ENCODE results near the gene HOXA2. TPM values are rescaled to one million over a fixed set of nuclear protein-coding genes. Genes with fewer than 3 reads are reported as not detected.

Gene HOXA2
- total RNA-seq, 4 donors from 2014 or later, result 0.39 to 2.5 (median 1.8) TPM

GRCh38 chr7:27128034-27128433 is 25.6 kb upstream of the HOXA2 start:
- intact Hi-C loops (cut with DNase I; ENCODE audit: low total_unique reads), result no loop called here
- peak in 1 of 2 donors; percentile 42 for DNase-seq (ENCODE audit: low spot score in 2 of 2)
- H3K4me3 ChIP-seq (ENCODE audit: low read depth, poor library complexity, severe bottlenecking), result no peak overlapping the region
- 67 to 68% methylated on average over 2 of the region's 2 CpGs for WGBS, 2 donors
- TF ChIP-seq CTCF (IDR thresholded peaks at IDR 0.05) (no peak), POLR2A (IDR thresholded peaks at IDR 0.05) (no peak)

- no peak for DNase-seq (ENCODE audit: low spot score in 2 of 2)
- no peak for TF ChIP-seq CTCF (IDR thresholded peaks at IDR 0.05)
- TF ChIP-seq POLR2A (IDR thresholded peaks at IDR 0.05), result no peak
These were observed 24.3 kb upstream of the HOXA2 start for GRCh38 chr7:27126596-27127327.

GRCh38 chr7:27125986-27126394 is 23.5 kb upstream of the HOXA2 start:
- intact Hi-C loops (cut with DNase I; ENCODE audit: low total_unique reads), result no loop called here
- 80 to 81% methylated on average over 5 of the region's 5 CpGs for WGBS, 2 donors
- no peak overlapping the region for H3K4me3 ChIP-seq (ENCODE audit: low read depth, poor library complexity, severe bottlenecking)
- TF ChIP-seq POLR2A (IDR thresholded peaks at IDR 0.05), result no peak
- TF ChIP-seq CTCF (IDR thresholded peaks at IDR 0.05), result no peak
- DNase-seq (ENCODE audit: low spot score in 2 of 2), result no peak

More at GRCh38 chr7:27126596-27127327, 24.3 kb upstream of the HOXA2 start:
- no peak overlapping the region for H3K4me3 ChIP-seq (ENCODE audit: low read depth, poor library complexity, severe bottlenecking)
- intact Hi-C loops (cut with DNase I; ENCODE audit: low total_unique reads), result no loop called here
- WGBS, 2 donors, result 51 to 57% methylated on average over 3 of the region's 3 CpGs

- DNase-seq (ENCODE audit: low spot score in 2 of 2), result peak in 1 of 2 donors; percentile 50
- WGBS, 2 donors, result 81 to 84% methylated on average over 8 of the region's 8 CpGs
- TF ChIP-seq POLR2A (IDR thresholded peaks at IDR 0.05) (no peak), CTCF (IDR thresholded peaks at IDR 0.05) (no peak)
- no peak overlapping the region for H3K4me3 ChIP-seq (ENCODE audit: low read depth, poor library complexity, severe bottlenecking)
- intact Hi-C loops (cut with DNase I; ENCODE audit: low total_unique reads), result loop anchor here (5.0 kb wide), 1 partner anchor 1587 kb away; no protein-coding TSS in a partner anchor
These were observed 22.6 kb upstream of the HOXA2 start for GRCh38 chr7:27124902-27125689.

GRCh38 chr7:27124096-27124901 is 21.8 kb upstream of the HOXA2 start:
- TF ChIP-seq POLR2A (IDR thresholded peaks at IDR 0.05) (no peak), CTCF (IDR thresholded peaks at IDR 0.05) (no peak)
- intact Hi-C loops (cut with DNase I; ENCODE audit: low total_unique reads), result loop anchor here (5.0 kb wide), 1 partner anchor 1588 kb away; no protein-coding TSS in a partner anchor
- H3K4me3 ChIP-seq (ENCODE audit: low read depth, poor library complexity, severe bottlenecking), result no peak overlapping the region
- WGBS, 2 donors, result 82 to 85% methylated on average over 43 of the region's 43 CpGs
- DNase-seq (ENCODE audit: low spot score in 2 of 2), result peak in 1 of 2 donors; percentile 54
